Measurements from ENCODE around the gene ABHD16A. TPM values are rescaled to one million over a fixed set of nuclear protein-coding genes. Genes with fewer than 3 reads are reported as not detected.

Gene ABHD16A
- total RNA-seq, 1 donor from 2014 or later, result 120 TPM

DNA sequence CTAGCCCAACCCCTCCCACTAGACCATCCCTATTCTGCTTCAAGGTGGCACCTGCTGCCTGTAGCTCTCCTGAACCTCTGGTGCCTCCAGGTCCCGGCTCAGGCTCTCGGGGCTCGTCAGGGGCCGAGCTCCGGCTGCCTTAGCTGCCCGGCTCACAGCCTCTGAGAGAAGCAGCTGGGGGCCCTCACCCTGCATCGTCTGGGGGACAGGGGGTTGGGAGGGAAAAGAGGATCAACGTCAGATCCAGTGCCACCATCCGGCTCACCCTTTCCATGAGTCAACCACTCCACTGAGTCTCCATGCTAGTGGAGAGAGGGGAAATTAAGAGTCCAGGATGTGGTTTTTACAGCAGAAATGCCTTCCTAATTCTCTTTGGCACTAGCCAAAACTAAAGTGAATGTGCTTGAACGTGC, 63.7 kb downstream of the ABHD16A start:
- H3K27me3 Mint-ChIP-seq (ENCODE audit: unreplicated experiment), result peaks cover 11% of the 10 kb centered on the region
- H3K36me3 Mint-ChIP-seq (ENCODE audit: unreplicated experiment), result no peaks in the 10 kb centered on the region
- no peak overlapping the region for H3K4me3 Mint-ChIP-seq (ENCODE audit: unreplicated experiment)
- TF ChIP-seq, protein P1, sequence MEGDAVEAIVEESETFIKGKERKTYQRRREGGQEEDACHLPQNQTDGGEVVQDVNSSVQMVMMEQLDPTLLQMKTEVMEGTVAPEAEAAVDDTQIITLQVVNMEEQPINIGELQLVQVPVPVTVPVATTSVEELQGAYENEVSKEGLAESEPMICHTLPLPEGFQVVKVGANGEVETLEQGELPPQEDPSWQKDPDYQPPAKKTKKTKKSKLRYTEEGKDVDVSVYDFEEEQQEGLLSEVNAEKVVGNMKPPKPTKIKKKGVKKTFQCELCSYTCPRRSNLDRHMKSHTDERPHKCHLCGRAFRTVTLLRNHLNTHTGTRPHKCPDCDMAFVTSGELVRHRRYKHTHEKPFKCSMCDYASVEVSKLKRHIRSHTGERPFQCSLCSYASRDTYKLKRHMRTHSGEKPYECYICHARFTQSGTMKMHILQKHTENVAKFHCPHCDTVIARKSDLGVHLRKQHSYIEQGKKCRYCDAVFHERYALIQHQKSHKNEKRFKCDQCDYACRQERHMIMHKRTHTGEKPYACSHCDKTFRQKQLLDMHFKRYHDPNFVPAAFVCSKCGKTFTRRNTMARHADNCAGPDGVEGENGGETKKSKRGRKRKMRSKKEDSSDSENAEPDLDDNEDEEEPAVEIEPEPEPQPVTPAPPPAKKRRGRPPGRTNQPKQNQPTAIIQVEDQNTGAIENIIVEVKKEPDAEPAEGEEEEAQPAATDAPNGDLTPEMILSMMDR (IDR thresholded peaks at IDR 0.05; ENCODE audit: partially characterized antibody, unreplicated experiment), result no peak
- no peak overlapping the region for H3K27ac Mint-ChIP-seq (ENCODE audit: unreplicated experiment)
- H3K4me1 Mint-ChIP-seq (ENCODE audit: low read depth, unreplicated experiment), result no peaks in the 10 kb centered on the region
- peaks cover 4% of the 10 kb centered on the region for H3K9me3 Mint-ChIP-seq (ENCODE audit: unreplicated experiment)
- no peak for DNase-seq

DNA sequence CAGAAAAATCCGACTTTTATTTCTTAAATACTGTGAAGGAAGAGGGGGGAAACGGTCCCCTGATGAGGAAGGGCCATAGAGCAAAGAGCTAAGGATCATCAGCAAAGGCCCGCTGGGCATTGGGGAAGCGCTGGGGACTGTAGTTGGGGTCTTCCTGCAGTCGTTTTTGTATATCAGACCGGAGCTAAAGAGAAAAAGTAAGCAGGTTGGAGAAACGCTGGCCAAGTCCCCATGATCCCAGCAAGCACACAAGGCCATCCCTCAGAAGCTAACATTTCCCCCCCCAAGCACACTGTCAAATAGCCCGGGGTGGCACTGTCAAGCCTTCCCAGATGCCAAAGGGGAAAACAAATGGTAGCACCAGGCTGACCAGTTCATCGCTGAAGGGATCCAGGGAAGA, 64.1 kb downstream of the ABHD16A start:
- Mint-ChIP-seq H3K36me3 (ENCODE audit: unreplicated experiment) (no peaks in the 10 kb centered on the region), H3K27me3 (ENCODE audit: unreplicated experiment) (peaks cover 11% of the 10 kb centered on the region), H3K4me3 (ENCODE audit: unreplicated experiment) (no peak overlapping the region), H3K4me1 (ENCODE audit: low read depth, unreplicated experiment) (no peaks in the 10 kb centered on the region), H3K27ac (ENCODE audit: unreplicated experiment) (peak overlapping the region; percentile 25), H3K9me3 (ENCODE audit: unreplicated experiment) (peaks cover 4% of the 10 kb centered on the region)
- TF ChIP-seq, protein P1 (IDR thresholded peaks at IDR 0.05; ENCODE audit: partially characterized antibody, unreplicated experiment), result no peak
- DNase-seq, result no peak

Small RNAs within 50 kb of the gene (microRNA-seq; reads per million reads assigned to microRNA genes)
- 7.9 reads per million, percentile 42 among the genes with 10 or more reads in this experiment for gene MIR4646 (ENCODE audit: unreplicated experiment)

Other genes with a start within 250 kb of the ABHD16A start
- 3.6 TPM for gene MICB, start 205.2 kb downstream of the ABHD16A start, total RNA-seq (ENCODE audit: unreplicated experiment)
- not detected for gene MCCD1, start 174.4 kb downstream of the ABHD16A start, total RNA-seq (ENCODE audit: unreplicated experiment)
- 526 TPM for gene DDX39B, start 161.3 kb downstream of the ABHD16A start, total RNA-seq (ENCODE audit: unreplicated experiment)
- 95.6 TPM for gene ATP6V1G2, start 156.7 kb downstream of the ABHD16A start, total RNA-seq (ENCODE audit: unreplicated experiment)
- 29.8 TPM for gene NFKBIL1, start 155.7 kb downstream of the ABHD16A start, total RNA-seq (ENCODE audit: unreplicated experiment)
- not detected for gene LTA, start 131.0 kb downstream of the ABHD16A start, total RNA-seq (ENCODE audit: unreplicated experiment)
- gene TNF, start 127.8 kb downstream of the ABHD16A start, total RNA-seq (ENCODE audit: unreplicated experiment), result not detected
- gene LTB, start 120.9 kb downstream of the ABHD16A start, total RNA-seq (ENCODE audit: unreplicated experiment), result not detected
- gene LST1, start 117.0 kb downstream of the ABHD16A start, total RNA-seq (ENCODE audit: unreplicated experiment), result not detected
- not detected for gene NCR3, start 110.3 kb downstream of the ABHD16A start, total RNA-seq (ENCODE audit: unreplicated experiment)
- gene AIF1, start 88.1 kb downstream of the ABHD16A start, total RNA-seq (ENCODE audit: unreplicated experiment), result not detected
- 303 TPM for gene PRRC2A, start 82.6 kb downstream of the ABHD16A start, total RNA-seq (ENCODE audit: unreplicated experiment)
- 804 TPM for gene BAG6, start 50.7 kb downstream of the ABHD16A start, total RNA-seq (ENCODE audit: unreplicated experiment)
- gene APOM, start 47.4 kb downstream of the ABHD16A start, total RNA-seq (ENCODE audit: unreplicated experiment), result 1.5 TPM
- 28.8 TPM for gene C6orf47, start 42.5 kb downstream of the ABHD16A start, total RNA-seq (ENCODE audit: unreplicated experiment)
- 30.1 TPM for gene GPANK1, start 38.3 kb downstream of the ABHD16A start, total RNA-seq (ENCODE audit: unreplicated experiment)
- gene CSNK2B, start 37.2 kb downstream of the ABHD16A start, total RNA-seq (ENCODE audit: unreplicated experiment), result 214 TPM
- gene LY6G5B, start 33.3 kb downstream of the ABHD16A start, total RNA-seq (ENCODE audit: unreplicated experiment), result 43.1 TPM
- 13.8 TPM for gene LY6G5C, start 22.3 kb downstream of the ABHD16A start, total RNA-seq (ENCODE audit: unreplicated experiment)
- not detected for gene LY6G6F, start 3.5 kb upstream of the ABHD16A start, total RNA-seq (ENCODE audit: unreplicated experiment)
- gene LY6G6D, start 12.0 kb upstream of the ABHD16A start, total RNA-seq (ENCODE audit: unreplicated experiment), result not detected
- 1.8 TPM for gene LY6G6C, start 18.4 kb upstream of the ABHD16A start, total RNA-seq (ENCODE audit: unreplicated experiment)
- gene MPIG6B, start 20.0 kb upstream of the ABHD16A start, total RNA-seq (ENCODE audit: unreplicated experiment), result not detected
- 266 TPM for gene DDAH2, start 26.0 kb upstream of the ABHD16A start, total RNA-seq (ENCODE audit: unreplicated experiment)
- 310 TPM for gene CLIC1, start 33.2 kb upstream of the ABHD16A start, total RNA-seq (ENCODE audit: unreplicated experiment)
- gene MSH5, start 36.7 kb upstream of the ABHD16A start, total RNA-seq (ENCODE audit: unreplicated experiment), result 25.7 TPM
- gene SAPCD1, start 59.3 kb upstream of the ABHD16A start, total RNA-seq (ENCODE audit: unreplicated experiment), result 3.7 TPM
- 3.2 TPM for gene VWA7, start 74.0 kb upstream of the ABHD16A start, total RNA-seq (ENCODE audit: unreplicated experiment)
- 204 TPM for gene VARS1, start 92.4 kb upstream of the ABHD16A start, total RNA-seq (ENCODE audit: unreplicated experiment)
- gene LSM2, start 103.6 kb upstream of the ABHD16A start, total RNA-seq (ENCODE audit: unreplicated experiment), result 68.2 TPM
- 2.5 TPM for gene HSPA1L, start 112.0 kb upstream of the ABHD16A start, total RNA-seq (ENCODE audit: unreplicated experiment)
- 54.3 TPM for gene HSPA1A, start 112.2 kb upstream of the ABHD16A start, total RNA-seq (ENCODE audit: unreplicated experiment)
- gene HSPA1B, start 124.4 kb upstream of the ABHD16A start, total RNA-seq (ENCODE audit: unreplicated experiment), result 93.9 TPM
- 40.2 TPM for gene NEU1, start 159.5 kb upstream of the ABHD16A start, total RNA-seq (ENCODE audit: unreplicated experiment)
- not detected for gene SLC44A4, start 175.7 kb upstream of the ABHD16A start, total RNA-seq (ENCODE audit: unreplicated experiment)
- gene EHMT2, start 194.4 kb upstream of the ABHD16A start, total RNA-seq (ENCODE audit: unreplicated experiment), result 113 TPM
- 16.2 TPM for gene ZBTB12, start 198.8 kb upstream of the ABHD16A start, total RNA-seq (ENCODE audit: unreplicated experiment)
- not detected for gene C2, start 224.4 kb upstream of the ABHD16A start, total RNA-seq (ENCODE audit: unreplicated experiment)
- gene CFB, start 242.8 kb upstream of the ABHD16A start, total RNA-seq (ENCODE audit: unreplicated experiment), result not detected

All from glutamatergic neuron (in vitro differentiated cells).